Right lobe of liver (tissue), 4 donors: Measurements from ENCODE around the gene CERS6.

Experiments
- POLR2A ChIP-seq: fragments of 450-650 bp; IDR thresholded peaks from one replicate; pipeline ENCODE4 v1.6.1; 2017; ENCODE audit warnings: antibody characterized with exemption, mild to moderate bottlenecking
- TF ChIP-seq, protein P1 (sequence below), 4 donors: fragments of 200-600 bp in 3 of 4; fragments of 450-650 bp in 1 of 4; IDR thresholded peaks; one replicate each; pipeline versions ENCODE4 v1.5.1 to v1.8.0; 2016 to 2022; ENCODE audit warnings: antibody characterized with exemption in 4 of 4, mild to moderate bottlenecking in 2 of 4
- donor health status: DM: no; HTN: no; CAD: no.
- donor health status: DM: no; HTN: no; CAD: no.
- donor health status: DM: no; HTN: yes; CAD: no.

DNA sequence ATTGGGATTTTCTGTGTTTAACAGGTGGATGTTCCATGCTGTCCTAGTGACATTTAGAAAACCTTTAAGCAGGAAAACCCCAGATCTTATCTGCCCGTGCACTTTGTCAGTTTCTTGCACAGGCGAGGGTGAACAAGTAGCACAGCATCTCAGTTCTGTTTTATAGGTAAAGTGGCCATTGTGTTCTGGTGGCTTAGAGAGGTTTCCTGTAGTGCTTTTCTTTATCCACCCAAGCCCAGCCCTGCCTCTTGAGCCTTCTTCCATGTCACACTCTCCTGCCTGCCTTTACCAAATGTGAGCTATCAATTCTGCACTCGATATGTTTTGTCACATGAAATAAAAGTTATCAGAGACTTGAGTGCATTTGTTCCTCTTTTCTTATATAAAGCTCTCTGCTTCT, 211.1 kb downstream of the CERS6 start:
- TF ChIP-seq, protein P1, sequence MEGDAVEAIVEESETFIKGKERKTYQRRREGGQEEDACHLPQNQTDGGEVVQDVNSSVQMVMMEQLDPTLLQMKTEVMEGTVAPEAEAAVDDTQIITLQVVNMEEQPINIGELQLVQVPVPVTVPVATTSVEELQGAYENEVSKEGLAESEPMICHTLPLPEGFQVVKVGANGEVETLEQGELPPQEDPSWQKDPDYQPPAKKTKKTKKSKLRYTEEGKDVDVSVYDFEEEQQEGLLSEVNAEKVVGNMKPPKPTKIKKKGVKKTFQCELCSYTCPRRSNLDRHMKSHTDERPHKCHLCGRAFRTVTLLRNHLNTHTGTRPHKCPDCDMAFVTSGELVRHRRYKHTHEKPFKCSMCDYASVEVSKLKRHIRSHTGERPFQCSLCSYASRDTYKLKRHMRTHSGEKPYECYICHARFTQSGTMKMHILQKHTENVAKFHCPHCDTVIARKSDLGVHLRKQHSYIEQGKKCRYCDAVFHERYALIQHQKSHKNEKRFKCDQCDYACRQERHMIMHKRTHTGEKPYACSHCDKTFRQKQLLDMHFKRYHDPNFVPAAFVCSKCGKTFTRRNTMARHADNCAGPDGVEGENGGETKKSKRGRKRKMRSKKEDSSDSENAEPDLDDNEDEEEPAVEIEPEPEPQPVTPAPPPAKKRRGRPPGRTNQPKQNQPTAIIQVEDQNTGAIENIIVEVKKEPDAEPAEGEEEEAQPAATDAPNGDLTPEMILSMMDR (IDR thresholded peaks at IDR 0.05), result no peak
- no peak for TF ChIP-seq POLR2A
